B cell (primary cell): ENCODE measurements around the gene MGA. TPM values are rescaled to one million over a fixed set of nuclear protein-coding genes. Genes with fewer than 3 reads are reported as not detected.

Source experiments
- ATAC-seq: fragments of 200-7000 bp; cut with Tn5 transposase; one replicate; pipeline ENCODE4 v1.10.0; 2021; ENCODE audit warnings: low read depth, mild to moderate bottlenecking, moderate number of reproducible peaks, moderate library complexity
- CTCF ChIA-PET: fragments of 350-600 bp; sonication (Branson Sonifier 250); formaldehyde crosslinking; loops from one replicate; lab custom pipeline; 2021; ENCODE audit warnings: antibody characterized with exemption, inconsistent platforms; lab: Charles Lee
- POLR2A ChIA-PET: fragments of 350-600 bp; sonication (Branson Sonifier 250); formaldehyde crosslinking; loops from one replicate; lab custom pipeline; 2021; ENCODE audit warnings: antibody characterized with exemption; lab: Charles Lee
- DNase-seq: peaks from one replicate; pipeline ENCODE4 v3.0.0; 2013
- H2AFZ ChIP-seq: 2 replicates; pipeline ENCODE4 v1.6.1; 2012; ENCODE audit warnings: mild to moderate bottlenecking, low read depth, low read length; ENCODE audit not compliant: insufficient read depth, poor library complexity, severe bottlenecking
- H3K27ac ChIP-seq, 2 donors: 1 replicate in 1 of 2; 2 replicates in 1 of 2; pipeline ENCODE4 v1.5.1; 2012 to 2013; ENCODE audit warnings: low read length in 2 of 2, mild to moderate bottlenecking in 2 of 2, moderate library complexity in 1 of 2
- H3K27me3 ChIP-seq, 4 experiments: fragments of 200-600 bp in 1 of 4; sonication (generic) in 1 of 4; replicated peaks in 1 of 4; 1 replicate in 2 of 4; 2 replicates in 2 of 4; pipeline versions ENCODE4 v1.6.1 to v1.7.0; 2013 to 2016; ENCODE audit warnings: low read length in 3 of 4, mild to moderate bottlenecking in 2 of 4, mixed read lengths in 1 of 4, moderate library complexity in 1 of 4; ENCODE audit not compliant: insufficient read depth in 4 of 4, control insufficient read depth in 3 of 4; ENCODE audit errors: control extremely low read depth in 1 of 4
- H3K36me3 ChIP-seq, 2 experiments: replicated peaks in 1 of 2; 1 replicate in 1 of 2; 2 replicates in 1 of 2; pipeline versions ENCODE4 v1.6.1 to v1.7.1; 2013; ENCODE audit warnings: low read length in 1 of 2; ENCODE audit not compliant: insufficient read depth in 2 of 2, control insufficient read depth in 1 of 2; ENCODE audit errors: control extremely low read depth in 1 of 2, extremely low read depth in 1 of 2
- H3K4me1 ChIP-seq, 2 donors: fragments of 200-600 bp in 1 of 2; sonication (generic) in 1 of 2; 1 replicate in 1 of 2; 2 replicates in 1 of 2; pipeline versions ENCODE4 v1.5.1 to v1.6.1; 2013 to 2017; ENCODE audit warnings: low read length in 2 of 2; ENCODE audit not compliant: control insufficient read depth in 2 of 2, insufficient read depth in 2 of 2
- H3K4me2 ChIP-seq: replicated peaks from 2 replicates; pipeline ENCODE3; 2012; ENCODE audit warnings: mild to moderate bottlenecking, low read depth, low read length; ENCODE audit not compliant: poor library complexity, severe bottlenecking
- H3K4me3 ChIP-seq, 5 experiments: fragments of 200-600 bp in 1 of 5; sonication (generic) in 1 of 5; 1 replicate in 3 of 5; 2 replicates in 2 of 5; pipeline versions ENCODE4 v1.5.1 to v1.7.0; 2011 to 2016; ENCODE audit warnings: low read length in 4 of 5, mild to moderate bottlenecking in 4 of 5, low read depth in 2 of 5, control low read depth in 1 of 5, moderate library complexity in 1 of 5; ENCODE audit not compliant: insufficient read depth in 1 of 5; ENCODE audit errors: control extremely low read depth in 1 of 5, extremely low read depth in 1 of 5
- H3K79me2 ChIP-seq: fragments of 200-600 bp; sonication (generic); one replicate; pipeline ENCODE4 v1.6.0; 2016; ENCODE audit warnings: low read length; ENCODE audit not compliant: control insufficient read depth, insufficient read depth
- H3K9ac ChIP-seq: fragments of 200-600 bp; sonication (generic); 2 replicates; pipeline ENCODE4 v1.6.1; 2017; ENCODE audit warnings: mild to moderate bottlenecking, low read length, moderate library complexity
- H3K9me3 ChIP-seq, 3 donors: one replicate each; pipeline versions ENCODE4 v1.6.1 to v1.7.1; 2013; ENCODE audit warnings: low read length in 2 of 3; ENCODE audit not compliant: control insufficient read depth in 2 of 3, insufficient read depth in 1 of 3; ENCODE audit errors: control extremely low read depth in 1 of 3
- H4K20me1 ChIP-seq: 2 replicates; pipeline ENCODE4 v1.6.0; 2012; ENCODE audit warnings: mild to moderate bottlenecking, low read length; ENCODE audit not compliant: insufficient read depth, control insufficient read depth, poor library complexity, severe bottlenecking
- H3K27ac Mint-ChIP-seq: one replicate; pipeline ENCODE4 v1.8.0; 2021; ENCODE audit warnings: mixed read lengths
- H3K27me3 Mint-ChIP-seq: one replicate; pipeline ENCODE4 v1.8.0; 2021; ENCODE audit warnings: mixed read lengths
- H3K4me1 Mint-ChIP-seq: one replicate; pipeline ENCODE4 v1.8.0; 2021; ENCODE audit warnings: mixed read lengths
- H3K4me3 Mint-ChIP-seq: one replicate; pipeline ENCODE4 v1.8.0; 2021; ENCODE audit warnings: mixed read lengths
- H3K9me3 Mint-ChIP-seq: one replicate; pipeline ENCODE4 v1.8.0; 2022; ENCODE audit warnings: mixed read lengths; ENCODE audit not compliant: insufficient read depth
- CTCF ChIP-seq: fragments of 200-600 bp; IDR thresholded peaks from one replicate; pipeline ENCODE4 v1.8.0; 2022; ENCODE audit warnings: antibody characterized with exemption, mild to moderate bottlenecking
- EZH2 ChIP-seq: IDR thresholded peaks from 2 replicates; pipeline ENCODE4 v1.6.1; 2012; ENCODE audit warnings: borderline replicate concordance, low read depth, mild to moderate bottlenecking, moderate library complexity, low read length; ENCODE audit not compliant: insufficient read depth, poor library complexity, severe bottlenecking
- WGBS: methylation state at CpG from one replicate; pipeline ENCODE4 v1.1.5; 2013; ENCODE audit warnings: missing lambda C conversion rate; ENCODE audit not compliant: insufficient coverage; 5-methylcytosine and 5-hydroxymethylcytosine counted together
- intact Hi-C: fragments of 100-400 bp; cut with micrococcal nuclease; formaldehyde crosslinking; loops from one replicate; pipeline ENCODE4 v1.10.0; 2022
- polyA plus RNA-seq: library from polyadenylated mRNA; depleted of rRNA; stranded (reverse); fragments of >200 nt; gene quantifications from 2 replicates; pipeline ENCODE4 v1.2.3, GENCODE V29; 2012
- total RNA-seq, 2 donors: library from RNA; stranded (reverse); fragments of 120-200 nt in 1 of 2; gene quantifications; 1 replicate in 1 of 2; 2 replicates in 1 of 2; pipeline versions ENCODE4 v1.2.3 to v1.2.4, GENCODE V29; 2013 to 2022

Gene MGA
- total and polyA plus RNA-seq, 2 donors (not counting 1 experiment from before 2014, with no cell fraction given) = 5.4 to 79.7 TPM

- Histone ChIP-seq H3K27ac (no peak overlapping the region), H3K4me2 (no peak overlapping the region), H3K9me3 (no peaks in the 10 kb centered on the region), H2AFZ (no peak overlapping the region), H3K9ac (no peak overlapping the region), H4K20me1 (no peaks in the 10 kb centered on the region), H3K79me2 (no peaks in the 10 kb centered on the region), H3K4me1 (peaks cover 0 to 1% of the 10 kb centered on the region in 2 donors), H3K27me3 (no peaks in the 10 kb centered on the region), H3K4me3 (no peak overlapping the region), H3K36me3 (peaks cover 0 to 15% of the 10 kb centered on the region in 2 experiments)
- H3K27me3 Mint-ChIP-seq = no peaks in the 10 kb centered on the region
- POLR2A ChIA-PET = no interaction called here
- H3K4me3 Mint-ChIP-seq = no peak overlapping the region
- no CpG with 5 or more reads among the region's 3 CpGs for WGBS
- peaks cover 6% of the 10 kb centered on the region for H3K4me1 Mint-ChIP-seq
- no peak overlapping the region for H3K27ac Mint-ChIP-seq
- intact Hi-C loops = no loop called here
- DNase-seq (no peak), ATAC-seq (no peak)
- no peaks in the 10 kb centered on the region for H3K9me3 Mint-ChIP-seq
- CTCF ChIA-PET = interaction anchor here (3.9 to 15.7 kb wide), 2 partner anchors 11 to 25 kb away, joined by 27 to 716 read pairs; partner anchors contain the start of gene MAPKBP1
- TF ChIP-seq CTCF (no peak), EZH2 (no peak)
Observed at GRCh38 chr15:41801185-41801584, 141.0 kb downstream of the MGA start.

DNA sequence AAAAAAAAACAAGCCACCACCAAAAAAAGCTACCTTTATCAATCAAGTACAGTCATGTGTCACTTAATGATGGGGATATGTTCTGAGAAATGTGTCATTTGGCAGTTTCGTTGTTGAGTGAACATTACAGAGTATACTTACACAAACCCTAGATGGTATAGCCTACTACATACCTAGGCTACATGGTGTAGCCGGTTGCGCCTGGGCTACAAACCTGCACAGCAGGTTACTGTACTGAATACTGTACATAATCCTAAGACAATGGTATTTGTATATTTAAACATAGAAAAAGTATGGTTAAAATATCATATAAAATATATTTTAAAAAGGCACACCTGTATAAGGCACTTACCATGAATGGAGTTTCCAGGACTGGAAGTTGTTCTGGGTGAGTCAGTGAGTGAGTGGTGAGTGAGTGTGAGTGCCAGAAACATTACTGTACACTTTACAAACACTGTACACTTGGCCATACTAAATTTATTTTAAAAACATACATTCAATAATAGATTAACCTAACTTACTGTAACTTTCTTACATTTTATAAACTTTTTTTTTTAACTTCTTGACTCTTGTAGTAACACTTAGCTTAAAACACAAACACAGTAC, 141.7 kb downstream of the MGA start:
- H3K9me3 Mint-ChIP-seq = no peaks in the 10 kb centered on the region
- Histone ChIP-seq H3K9me3 (no peaks in the 10 kb centered on the region), H3K4me1 (no peaks in the 10 kb centered on the region), H4K20me1 (no peaks in the 10 kb centered on the region), H3K4me3 (no peak overlapping the region), H2AFZ (no peak overlapping the region), H3K9ac (no peak overlapping the region), H3K27me3 (no peaks in the 10 kb centered on the region), H3K4me2 (no peak overlapping the region), H3K36me3 (peaks cover 0 to 15% of the 10 kb centered on the region in 2 experiments), H3K27ac (no peak overlapping the region), H3K79me2 (no peaks in the 10 kb centered on the region)
- TF ChIP-seq EZH2 (no peak), CTCF (no peak)
- ChIA-PET POLR2A (interaction anchor here (0.7 kb wide), 1 partner anchor 22 kb away, joined by 3 read pairs; no protein-coding TSS in a partner anchor), CTCF (interaction anchor here (0.7 to 15.7 kb wide), 3 partner anchors 10 to 62 kb away, joined by 3 to 716 read pairs (median 27); partner anchors contain the start of gene MAPKBP1)
- no peak overlapping the region for H3K4me3 Mint-ChIP-seq
- WGBS = 100% methylated on average over 1 of the region's 3 CpGs
- H3K4me1 Mint-ChIP-seq = peaks cover 6% of the 10 kb centered on the region
- no peak for DNase-seq
- H3K27ac Mint-ChIP-seq = no peak overlapping the region
- ATAC-seq = no peak
- intact Hi-C loops = no loop called here
- no peaks in the 10 kb centered on the region for H3K27me3 Mint-ChIP-seq
